Neural cell (in vitro differentiated cells): ENCODE data around the gene CCNY. TPM values are rescaled to one million over a fixed set of nuclear protein-coding genes. Genes with fewer than 3 reads are reported as not detected.

Source experiments
- H2AFZ ChIP-seq: fragments of 200-600, 300-800 bp; sonication (generic), shearing (Covaris generic); 2 replicates; pipeline ENCODE4 v1.6.0; 2014; ENCODE audit warnings: low read depth, mild to moderate bottlenecking, antibody characterized with exemption, low read length, moderate library complexity
- H3F3A ChIP-seq: fragments of 200-600 bp; shearing (Covaris generic); 2 replicates; pipeline ENCODE4 v1.6.1; 2016; ENCODE audit warnings: mild to moderate bottlenecking, moderate library complexity, mixed read lengths, antibody characterized with exemption, low read length; ENCODE audit not compliant: insufficient read depth, poor library complexity, severe bottlenecking
- H3K27ac ChIP-seq: fragments of 200-600, 300-800 bp; sonication (generic), shearing (Covaris generic); 2 replicates; pipeline ENCODE4 v1.5.1; 2014; ENCODE audit warnings: mild to moderate bottlenecking, low read length, moderate library complexity
- H3K27me3 ChIP-seq: fragments of 300-800, 200-600 bp; sonication (generic), shearing (Covaris generic); 2 replicates; pipeline ENCODE4 v1.6.0; 2014; ENCODE audit warnings: mild to moderate bottlenecking, low read depth, low read length, moderate library complexity; ENCODE audit not compliant: insufficient read depth
- H3K36me3 ChIP-seq: fragments of 300-800, 200-600 bp; sonication (generic), shearing (Covaris generic); 2 replicates; pipeline ENCODE4 v1.5.1; 2014; ENCODE audit warnings: mild to moderate bottlenecking, antibody characterized with exemption, low read length, moderate library complexity; ENCODE audit not compliant: insufficient read depth
- H3K4me2 ChIP-seq: fragments of 300-800, 200-600 bp; sonication (generic), shearing (Covaris generic); 2 replicates; pipeline ENCODE4 v1.6.0; 2014; ENCODE audit warnings: mild to moderate bottlenecking, low read length
- H3K4me3 ChIP-seq: fragments of 300-800, 200-600 bp; sonication (generic), shearing (Covaris generic); 2 replicates; pipeline ENCODE4 v1.5.1; 2014; ENCODE audit warnings: mild to moderate bottlenecking, low read length, moderate library complexity
- H3K79me2 ChIP-seq: fragments of 200-600 bp; shearing (Covaris generic); replicated peaks from 2 replicates; pipeline ENCODE4 v1.6.0; 2014; ENCODE audit warnings: mild to moderate bottlenecking, low read length, moderate library complexity; ENCODE audit not compliant: insufficient read depth
- H3K9ac ChIP-seq: fragments of 300-800, 200-600 bp; sonication (generic), shearing (Covaris generic); 2 replicates; pipeline ENCODE4 v1.6.1; 2016; ENCODE audit warnings: mild to moderate bottlenecking, low read length, mixed read lengths
- H3K9me2 ChIP-seq: fragments of 200-600 bp; shearing (Covaris generic); 2 replicates; pipeline ENCODE4 v1.6.1; 2016; ENCODE audit warnings: mild to moderate bottlenecking, low read length, mixed read lengths; ENCODE audit not compliant: insufficient read depth
- H3K9me3 ChIP-seq: fragments of 200-600, 300-800 bp; sonication (generic), shearing (Covaris generic); 2 replicates; pipeline ENCODE4 v1.6.1; 2016; ENCODE audit warnings: mild to moderate bottlenecking, mixed run types, low read length, moderate library complexity, mixed read lengths
- H4K20me1 ChIP-seq: fragments of 200-600 bp; shearing (Covaris generic); 2 replicates; pipeline ENCODE4 v1.6.1; 2016; ENCODE audit warnings: mild to moderate bottlenecking, mixed run types; ENCODE audit not compliant: insufficient read depth
- CTCF ChIP-seq: fragments of 450-650 bp; IDR thresholded peaks from 2 replicates; pipeline ENCODE4 v1.5.1; 2014; ENCODE audit warnings: antibody characterized with exemption, mild to moderate bottlenecking, moderate library complexity; ENCODE audit not compliant: poor library complexity, severe bottlenecking
- EP300 ChIP-seq: fragments of 450-650 bp; conservative IDR thresholded peaks from 2 replicates; pipeline ENCODE4 v1.6.1; 2014; ENCODE audit warnings: antibody characterized with exemption, mild to moderate bottlenecking, moderate library complexity; ENCODE audit not compliant: poor library complexity, severe bottlenecking
- EZH2 ChIP-seq: fragments of 200-600, 300-800 bp; shearing (Covaris generic), sonication (generic); IDR thresholded peaks from 2 replicates; pipeline ENCODE4 v1.6.1; 2014; ENCODE audit warnings: antibody characterized with exemption, low read length, borderline replicate concordance, mild to moderate bottlenecking; ENCODE audit not compliant: insufficient read depth, poor library complexity, severe bottlenecking
- MXI1 ChIP-seq: fragments of 450-650 bp; conservative IDR thresholded peaks from 2 replicates; pipeline ENCODE4 v1.6.1; 2014; ENCODE audit warnings: antibody characterized with exemption, mild to moderate bottlenecking; ENCODE audit not compliant: poor library complexity, severe bottlenecking
- POLR2AphosphoS5 ChIP-seq: IDR thresholded peaks from 2 replicates; pipeline ENCODE4 v1.6.1; 2012
- RAD21 ChIP-seq: fragments of 450-650 bp; conservative IDR thresholded peaks from 2 replicates; pipeline ENCODE4 v1.6.1; 2014; ENCODE audit warnings: antibody characterized with exemption, mild to moderate bottlenecking, moderate library complexity
- REST ChIP-seq: IDR thresholded peaks from 2 replicates; pipeline ENCODE4 v1.6.1; 2012; ENCODE audit warnings: borderline replicate concordance
- SMC3 ChIP-seq: fragments of 450-650 bp; conservative IDR thresholded peaks from 2 replicates; pipeline ENCODE4 v1.6.1; 2014; ENCODE audit warnings: antibody characterized with exemption, mild to moderate bottlenecking, moderate library complexity; ENCODE audit not compliant: poor library complexity
- TAF1 ChIP-seq: IDR thresholded peaks from 2 replicates; pipeline ENCODE4 v1.6.1; 2012; ENCODE audit warnings: low read depth
- polyA plus RNA-seq: library from polyadenylated mRNA; depleted of rRNA; stranded (reverse); fragments of >200 nt; gene quantifications from 2 replicates; pipeline ENCODE4 v1.2.3, GENCODE V29; 2014

Gene CCNY
- polyA plus RNA-seq, 1 donor from 2014 or later = 36.4 TPM

- Histone ChIP-seq H3K9me2 (no peaks in the 10 kb centered on the region), H3K4me2 (no peak overlapping the region), H2AFZ (no peak overlapping the region), H3K9ac (no peak overlapping the region), H3K27me3 (no peaks in the 10 kb centered on the region), H3K9me3 (no peaks in the 10 kb centered on the region), H4K20me1 (no peaks in the 10 kb centered on the region), H3K27ac (no peak overlapping the region), H3K79me2 (no peaks in the 10 kb centered on the region), H3K4me3 (no peak overlapping the region), H3K36me3 (no peaks in the 10 kb centered on the region), H3F3A (no peaks in the 10 kb centered on the region)
- TF ChIP-seq SMC3 (no peak), TAF1 (no peak), EZH2 (no peak), POLR2AphosphoS5 (no peak), MXI1 (no peak), EP300 (no peak), RAD21 (no peak), CTCF (no peak), REST (no peak)
These were observed 156.3 kb downstream of the CCNY start for GRCh38 chr10:35492386-35493195.

- TF ChIP-seq POLR2AphosphoS5 (no peak), REST (no peak), MXI1 (no peak), TAF1 (no peak), CTCF (no peak), SMC3 (no peak), RAD21 (no peak), EZH2 (no peak), EP300 (no peak)
- H3K27ac ChIP-seq = no peak overlapping the region
- no peaks in the 10 kb centered on the region for H4K20me1 ChIP-seq
- no peaks in the 10 kb centered on the region for H3F3A ChIP-seq
- no peak overlapping the region for H3K4me2 ChIP-seq
- no peaks in the 10 kb centered on the region for H3K9me2 ChIP-seq
- H3K79me2 ChIP-seq = no peaks in the 10 kb centered on the region
- no peak overlapping the region for H3K9ac ChIP-seq
- H3K36me3 ChIP-seq = no peaks in the 10 kb centered on the region
- H2AFZ ChIP-seq = no peak overlapping the region
- H3K4me3 ChIP-seq = no peak overlapping the region
- no peaks in the 10 kb centered on the region for H3K27me3 ChIP-seq
- H3K9me3 ChIP-seq = no peaks in the 10 kb centered on the region
These were observed 157.1 kb downstream of the CCNY start for GRCh38 chr10:35493196-35494118.
